Osteocyte (in vitro differentiated cells): ENCODE measurements around the gene IQSEC3. TPM values are rescaled to one million over a fixed set of nuclear protein-coding genes. Genes with fewer than 3 reads are reported as not detected.
"Not testable (repeated sequence)": the region's sequence is repeated elsewhere in the genome, so short reads cannot be mapped to it uniquely, and the experiment has no call there.

ENCODE experiments used
- DNase-seq: peaks from one replicate; pipeline ENCODE4 v3.0.0; 2021; ENCODE audit warnings: mixed read lengths; ENCODE audit not compliant: unreplicated experiment; ENCODE audit errors: extremely low spot score
- H3K27ac Mint-ChIP-seq: one replicate; pipeline ENCODE4 v1.8.0; 2021; ENCODE audit warnings: mild to moderate bottlenecking, mixed read lengths; ENCODE audit not compliant: unreplicated experiment
- H3K27me3 Mint-ChIP-seq: one replicate; pipeline ENCODE4 v1.8.0; 2021; ENCODE audit warnings: mixed read lengths; ENCODE audit not compliant: unreplicated experiment
- H3K36me3 Mint-ChIP-seq: one replicate; pipeline ENCODE4 v1.8.0; 2021; ENCODE audit warnings: mixed read lengths; ENCODE audit not compliant: unreplicated experiment
- H3K4me1 Mint-ChIP-seq: one replicate; pipeline ENCODE4 v1.8.0; 2021; ENCODE audit warnings: mixed read lengths; ENCODE audit not compliant: unreplicated experiment
- H3K4me3 Mint-ChIP-seq: one replicate; pipeline ENCODE4 v1.8.0; 2021; ENCODE audit warnings: mild to moderate bottlenecking, moderate library complexity, mixed read lengths; ENCODE audit not compliant: unreplicated experiment
- H3K9me3 Mint-ChIP-seq: one replicate; pipeline ENCODE4 v1.8.0; 2021; ENCODE audit warnings: mixed read lengths; ENCODE audit not compliant: unreplicated experiment
- CTCF ChIP-seq: fragments of 200-600 bp; sonication (generic); IDR thresholded peaks from 2 replicates; pipeline ENCODE4 v1.5.0; 2021; ENCODE audit warnings: antibody characterized with exemption, mild to moderate bottlenecking, moderate library complexity
- total RNA-seq: library from RNA; stranded (reverse); gene quantifications from 2 replicates; pipeline ENCODE4 v1.2.1, GENCODE V29; 2021

IQSEC3 gene
- total RNA-seq, 1 donor from 2014 or later, result 0.56 TPM

- Mint-ChIP-seq H3K27me3 (peaks cover 62% of the 10 kb centered on the region), H3K27ac (no peak overlapping the region), H3K4me1 (no peaks in the 10 kb centered on the region), H3K4me3 (no peak overlapping the region), H3K36me3 (no peaks in the 10 kb centered on the region), H3K9me3 (peaks cover 11% of the 10 kb centered on the region)
- no peak for DNase-seq
- no peak for TF ChIP-seq CTCF
Observed at GRCh38 chr12:56683-57346, 9.8 kb upstream of the IQSEC3 start.

- no peak overlapping the region for H3K27ac Mint-ChIP-seq
- no peaks in the 10 kb centered on the region for H3K4me1 Mint-ChIP-seq
- peaks cover 62% of the 10 kb centered on the region for H3K27me3 Mint-ChIP-seq
- no peak for DNase-seq
- H3K36me3 Mint-ChIP-seq, result no peaks in the 10 kb centered on the region
- H3K9me3 Mint-ChIP-seq, result peaks cover 11% of the 10 kb centered on the region
- TF ChIP-seq CTCF, result no peak
- H3K4me3 Mint-ChIP-seq, result no peak overlapping the region
Observed at GRCh38 chr12:57539-57938, 9.0 kb upstream of the IQSEC3 start.

- H3K27me3 Mint-ChIP-seq, result peaks cover 55% of the 10 kb centered on the region
- H3K9me3 Mint-ChIP-seq, result peaks cover 11% of the 10 kb centered on the region
- no peak for TF ChIP-seq CTCF
- no peaks in the 10 kb centered on the region for H3K4me1 Mint-ChIP-seq
- H3K36me3 Mint-ChIP-seq, result no peaks in the 10 kb centered on the region
- DNase-seq, result no peak
- no peak overlapping the region for H3K27ac Mint-ChIP-seq
- no peak overlapping the region for H3K4me3 Mint-ChIP-seq
Observed at GRCh38 chr12:58832-59231, 7.7 kb upstream of the IQSEC3 start.

GRCh38 chr12:61845-62244, 4.7 kb upstream of the IQSEC3 start:
- H3K4me1 Mint-ChIP-seq, H3K36me3 Mint-ChIP-seq, H3K4me3 Mint-ChIP-seq, DNase-seq, H3K27ac Mint-ChIP-seq: not testable (repeated sequence)
- H3K27me3 Mint-ChIP-seq, result peaks cover 42% of the 10 kb centered on the region
- peaks cover 11% of the 10 kb centered on the region for H3K9me3 Mint-ChIP-seq

GRCh38 chr12:65491-66063, 990 bp upstream of the IQSEC3 start:
- not testable (repeated sequence) for H3K36me3 Mint-ChIP-seq, DNase-seq, H3K4me1 Mint-ChIP-seq, H3K9me3 Mint-ChIP-seq, H3K27ac Mint-ChIP-seq, H3K4me3 Mint-ChIP-seq
- peaks cover 15% of the 10 kb centered on the region for H3K27me3 Mint-ChIP-seq

GRCh38 chr12:66782-67504, 376 bp downstream of the IQSEC3 start:
- peaks cover 19% of the 10 kb centered on the region for H3K27me3 Mint-ChIP-seq
- H3K27ac Mint-ChIP-seq, H3K9me3 Mint-ChIP-seq, H3K4me1 Mint-ChIP-seq, DNase-seq, H3K4me3 Mint-ChIP-seq, H3K36me3 Mint-ChIP-seq: not testable (repeated sequence)

GRCh38 chr12:69677-70076, 3.1 kb downstream of the IQSEC3 start:
- DNase-seq, H3K36me3 Mint-ChIP-seq, H3K4me3 Mint-ChIP-seq, H3K4me1 Mint-ChIP-seq, H3K9me3 Mint-ChIP-seq, H3K27ac Mint-ChIP-seq: not testable (repeated sequence)
- peaks cover 24% of the 10 kb centered on the region for H3K27me3 Mint-ChIP-seq

- not testable (repeated sequence) for DNase-seq, H3K36me3 Mint-ChIP-seq, H3K27ac Mint-ChIP-seq, H3K4me1 Mint-ChIP-seq, H3K9me3 Mint-ChIP-seq, H3K4me3 Mint-ChIP-seq
- H3K27me3 Mint-ChIP-seq, result peaks cover 27% of the 10 kb centered on the region
Observed at GRCh38 chr12:70541-70940, 4.0 kb downstream of the IQSEC3 start.

- DNase-seq, H3K4me3 Mint-ChIP-seq, H3K36me3 Mint-ChIP-seq, H3K27ac Mint-ChIP-seq, H3K9me3 Mint-ChIP-seq, H3K4me1 Mint-ChIP-seq: not testable (repeated sequence)
- peaks cover 42% of the 10 kb centered on the region for H3K27me3 Mint-ChIP-seq
Observed at GRCh38 chr12:72018-72417, 5.5 kb downstream of the IQSEC3 start.
